Heart left ventricle (tissue), 13 donors: ENCODE results near the gene OSR1.

Experiments
- POLR2A ChIP-seq, 2 donors: fragments of 450-650 bp; IDR thresholded peaks; one replicate each; pipeline ENCODE4 v1.6.1; 2017; ENCODE audit warnings: antibody characterized with exemption in 2 of 2, mild to moderate bottlenecking in 2 of 2, moderate library complexity in 2 of 2
- TF ChIP-seq, protein P1 (sequence below), 12 donors: fragments of 200-600 bp; sonication (generic) in 4 of 12; IDR thresholded peaks; one replicate each; pipeline versions ENCODE4 v1.5.0 to v1.8.0; 2018 to 2022; ENCODE audit warnings: antibody characterized with exemption in 12 of 12, mild to moderate bottlenecking in 5 of 12
- donor health status: ischemic (EF 13 %, LVEDD 7.1; RV severe dilation, severe dysfunction).
- donor health status: DM: no; HTN: yes; CAD: no.
- donor health status: DM: no; HTN: no; CAD: no.
- donor health status: ischemic (EF 25% LVEDD 6.9; RV normal size, moderate dysfunction).
- donor health status: ischemic (EF 25% LVEDD 5.7; RV mildly dilated, moderate dysfunction).
- donor health status: ischemic (EF 35%, LVEDD 5.7; RV mildly dilated, moderate dysfunction).
- donor health status: nonischemic (EF 11% LVEDD 7.7; RV severe dilation, severe dysfunction).
- donor health status: DM: yes; HTN: yes; CAD: no.
- donor health status: PGD.
- donor health status: ischemic (EF 29% LVEDD 5.4; RV normal size, mild dysfunction).
- donor health status: nonischemic (EF 23%, LVEDD 6.1; RV moderate dilation, normal function).

DNA sequence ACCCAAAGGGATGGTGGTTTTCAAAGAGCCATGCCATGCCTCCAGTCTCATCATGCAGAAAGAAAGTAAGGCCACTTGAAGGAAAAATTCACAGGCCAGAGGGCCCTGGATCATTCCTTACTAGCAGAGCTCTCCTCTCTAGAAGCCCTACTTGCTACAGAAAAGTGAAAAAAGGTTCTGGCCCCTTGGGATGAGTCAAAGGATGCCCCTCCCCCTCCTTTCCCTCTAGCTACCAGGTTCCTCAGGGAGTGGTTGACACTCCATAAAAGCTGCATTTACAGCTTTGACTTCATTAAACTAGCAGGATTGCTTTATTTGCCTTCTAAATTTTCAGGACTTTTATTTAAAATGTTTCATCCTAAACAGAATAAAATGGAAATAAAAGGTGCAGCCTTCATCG, 21.2 kb downstream of the OSR1 start:
- TF ChIP-seq POLR2A (IDR thresholded peaks at IDR 0.05) = no peak
- TF ChIP-seq, protein P1, sequence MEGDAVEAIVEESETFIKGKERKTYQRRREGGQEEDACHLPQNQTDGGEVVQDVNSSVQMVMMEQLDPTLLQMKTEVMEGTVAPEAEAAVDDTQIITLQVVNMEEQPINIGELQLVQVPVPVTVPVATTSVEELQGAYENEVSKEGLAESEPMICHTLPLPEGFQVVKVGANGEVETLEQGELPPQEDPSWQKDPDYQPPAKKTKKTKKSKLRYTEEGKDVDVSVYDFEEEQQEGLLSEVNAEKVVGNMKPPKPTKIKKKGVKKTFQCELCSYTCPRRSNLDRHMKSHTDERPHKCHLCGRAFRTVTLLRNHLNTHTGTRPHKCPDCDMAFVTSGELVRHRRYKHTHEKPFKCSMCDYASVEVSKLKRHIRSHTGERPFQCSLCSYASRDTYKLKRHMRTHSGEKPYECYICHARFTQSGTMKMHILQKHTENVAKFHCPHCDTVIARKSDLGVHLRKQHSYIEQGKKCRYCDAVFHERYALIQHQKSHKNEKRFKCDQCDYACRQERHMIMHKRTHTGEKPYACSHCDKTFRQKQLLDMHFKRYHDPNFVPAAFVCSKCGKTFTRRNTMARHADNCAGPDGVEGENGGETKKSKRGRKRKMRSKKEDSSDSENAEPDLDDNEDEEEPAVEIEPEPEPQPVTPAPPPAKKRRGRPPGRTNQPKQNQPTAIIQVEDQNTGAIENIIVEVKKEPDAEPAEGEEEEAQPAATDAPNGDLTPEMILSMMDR (IDR thresholded peaks at IDR 0.05) = no peak
